H1 (cell line): Measurements from ENCODE around the gene SEH1L. TPM values are rescaled to one million over a fixed set of nuclear protein-coding genes. Genes with fewer than 3 reads are reported as not detected.

Experiments
- CTCF ChIA-PET: fragments of 300-600 bp; sonication (Branson Sonifier 250); formaldehyde crosslinking; loops from one replicate; lab custom pipeline; 2021; ENCODE audit not compliant: partially characterized antibody; lab: Charles Lee
- POLR2A ChIA-PET: fragments of 300-600 bp; sonication (Branson Sonifier 250); formaldehyde crosslinking; loops from one replicate; lab custom pipeline; 2021; ENCODE audit warnings: inconsistent platforms; ENCODE audit not compliant: partially characterized antibody; lab: Charles Lee
- DNase-seq, 2 experiments: peaks; one replicate each; pipeline versions ENCODE4 v3.0.0 to v3.0.0-alpha.2; 2010 to 2022; ENCODE audit warnings: low spot score in 2 of 2, low read depth in 1 of 2, mixed read lengths in 1 of 2
- FAIRE-seq: peaks from 2 replicates; lab custom pipeline; 2011; peaks lifted over from hg19 to GRCh38; lab: Jason Lieb, UNC
- H2AFZ ChIP-seq: 2 replicates; pipeline ENCODE4 v1.8.1; 2012; ENCODE audit warnings: low read length, inconsistent platforms
- H2AK5ac ChIP-seq: 2 replicates; pipeline ENCODE4 v1.6.1; 2013; ENCODE audit warnings: low read depth, low read length
- H2BK120ac ChIP-seq: replicated peaks from 2 replicates; pipeline ENCODE3; 2013; ENCODE audit warnings: low read depth, low read length, inconsistent platforms
- H2BK12ac ChIP-seq: 2 replicates; pipeline ENCODE4 v1.6.1; 2013; ENCODE audit warnings: low read depth, low read length
- H2BK15ac ChIP-seq: 2 replicates; pipeline ENCODE4 v1.6.1; 2013; ENCODE audit warnings: low read length
- H2BK20ac ChIP-seq: 2 replicates; pipeline ENCODE4 v1.6.1; 2013; ENCODE audit warnings: low read length
- H2BK5ac ChIP-seq: 2 replicates; pipeline ENCODE4 v1.6.1; 2013; ENCODE audit warnings: low read depth, low read length
- H3K14ac ChIP-seq: 2 replicates; pipeline ENCODE4 v1.6.1; 2013; ENCODE audit warnings: inconsistent platforms; ENCODE audit not compliant: insufficient read length
- H3K18ac ChIP-seq: 2 replicates; pipeline ENCODE4 v1.6.1; 2013; ENCODE audit warnings: low read length; ENCODE audit errors: extremely low read depth
- H3K23ac ChIP-seq: 2 replicates; pipeline ENCODE4 v1.6.1; 2013; ENCODE audit warnings: inconsistent platforms; ENCODE audit not compliant: insufficient read length
- H3K23me2 ChIP-seq: 2 replicates; pipeline ENCODE4 v1.6.1; 2013; ENCODE audit warnings: low read depth, low read length
- H3K27ac ChIP-seq: 2 replicates; pipeline ENCODE4 v1.6.1; 2011; ENCODE audit warnings: low read depth, low read length, inconsistent platforms
- H3K27me3 ChIP-seq, 4 experiments: replicated peaks in 1 of 4; 1 replicate in 1 of 4; 2 replicates in 3 of 4; pipeline versions ENCODE4 v1.6.1 to v1.8.1; 2011 to 2013; ENCODE audit warnings: low read length in 3 of 4, mild to moderate bottlenecking in 3 of 4, inconsistent platforms in 2 of 4, mixed read lengths in 2 of 4, moderate library complexity in 1 of 4; ENCODE audit not compliant: control insufficient read depth in 3 of 4, insufficient read depth in 3 of 4; ENCODE audit errors: extremely low read depth in 1 of 4
- H3K36me3 ChIP-seq, 4 experiments: 2 replicates each; pipeline versions ENCODE4 v1.6.1 to v1.8.1; 2011 to 2013; ENCODE audit warnings: mild to moderate bottlenecking in 4 of 4, low read length in 3 of 4, moderate library complexity in 2 of 4, control low read depth in 1 of 4, inconsistent platforms in 1 of 4; ENCODE audit not compliant: insufficient read depth in 4 of 4, control insufficient read depth in 2 of 4
- H3K4ac ChIP-seq: replicated peaks from 2 replicates; pipeline ENCODE3; 2013; ENCODE audit warnings: low read length, low read depth, mixed read lengths, inconsistent platforms; ENCODE audit not compliant: insufficient read length
- H3K4me1 ChIP-seq, 4 experiments: replicated peaks in 1 of 4; 1 replicate in 1 of 4; 2 replicates in 3 of 4; pipeline versions ENCODE4 v1.6.1 to v1.8.1; 2011 to 2013; ENCODE audit warnings: low read length in 3 of 4, inconsistent platforms in 2 of 4, mixed read lengths in 1 of 4; ENCODE audit not compliant: insufficient read depth in 4 of 4, control insufficient read depth in 3 of 4
- H3K4me2 ChIP-seq, 2 experiments: 2 replicates each; pipeline versions ENCODE4 v1.6.1 to v1.8.1; 2011 to 2013; ENCODE audit warnings: low read depth in 2 of 2, low read length in 2 of 2, control low read depth in 1 of 2, inconsistent platforms in 1 of 2, mild to moderate bottlenecking in 1 of 2; ENCODE audit not compliant: insufficient read depth in 1 of 2
- H3K4me3 ChIP-seq, 4 experiments: fragments of 200-600, 300-600 bp in 1 of 4; sonication (generic), shearing (Covaris generic), sonication (Bioruptor Twin) in 1 of 4; 2 replicates each; pipeline versions ENCODE4 v1.5.1 to v1.8.1; 2011 to 2016; ENCODE audit warnings: low read length in 4 of 4, low read depth in 3 of 4, control low read depth in 2 of 4, inconsistent platforms in 2 of 4, mild to moderate bottlenecking in 2 of 4, mixed read lengths in 1 of 4, moderate library complexity in 1 of 4; ENCODE audit not compliant: insufficient read depth in 2 of 4; ENCODE audit errors: extremely low read depth in 1 of 4
- H3K56ac ChIP-seq: replicated peaks from 2 replicates; pipeline ENCODE3; 2013; ENCODE audit warnings: low read depth, mild to moderate bottlenecking, mixed read lengths, low read length, inconsistent platforms; ENCODE audit not compliant: insufficient read length
- H3K79me1 ChIP-seq: 2 replicates; pipeline ENCODE4 v1.6.1; 2013; ENCODE audit warnings: low read depth, low read length, control low read depth
- H3K79me2 ChIP-seq, 2 experiments: 2 replicates each; pipeline versions ENCODE4 v1.6.1 to v1.8.1; 2012 to 2013; ENCODE audit warnings: low read length in 2 of 2, mild to moderate bottlenecking in 2 of 2, inconsistent platforms in 1 of 2; ENCODE audit not compliant: insufficient read depth in 2 of 2, control insufficient read depth in 1 of 2
- H3K9ac ChIP-seq, 4 experiments: replicated peaks in 1 of 4; 1 replicate in 1 of 4; 2 replicates in 3 of 4; pipeline versions ENCODE4 v1.6.1 to v1.8.1; 2011 to 2013; ENCODE audit warnings: low read depth in 3 of 4, low read length in 3 of 4, control low read depth in 2 of 4, mild to moderate bottlenecking in 2 of 4, moderate library complexity in 2 of 4, inconsistent platforms in 1 of 4; ENCODE audit errors: extremely low read depth in 1 of 4
- H3K9me3 ChIP-seq, 2 experiments: 2 replicates each; pipeline versions ENCODE4 v1.6.1 to v1.8.1; 2012 to 2013; ENCODE audit warnings: mild to moderate bottlenecking in 2 of 2, moderate library complexity in 2 of 2, control low read depth in 1 of 2, inconsistent platforms in 1 of 2, low read depth in 1 of 2, low read length in 1 of 2, mixed read lengths in 1 of 2; ENCODE audit not compliant: insufficient read depth in 2 of 2
- H4K20me1 ChIP-seq, 2 experiments: replicated peaks in 1 of 2; 2 replicates each; pipeline versions ENCODE3 to v1.8.1; 2011 to 2013; ENCODE audit warnings: inconsistent platforms in 2 of 2, low read length in 2 of 2, mild to moderate bottlenecking in 1 of 2; ENCODE audit not compliant: insufficient read depth in 2 of 2, control insufficient read depth in 1 of 2
- H4K5ac ChIP-seq: 2 replicates; pipeline ENCODE4 v1.6.1; 2013; ENCODE audit warnings: low read length, low read depth, mixed read lengths, inconsistent platforms; ENCODE audit not compliant: insufficient read length
- H4K8ac ChIP-seq: 2 replicates; pipeline ENCODE4 v1.8.0; 2013; ENCODE audit warnings: mild to moderate bottlenecking, moderate library complexity, low read length, inconsistent platforms; ENCODE audit not compliant: insufficient read depth; ENCODE audit errors: extremely low read depth
- H4K91ac ChIP-seq: replicated peaks from 2 replicates; pipeline ENCODE3; 2013; ENCODE audit warnings: low read length, mixed read lengths, inconsistent platforms; ENCODE audit not compliant: insufficient read length
- KDM1A ChIP-seq: fragments of 200-600, 300-600 bp; sonication (generic); IDR thresholded peaks from 2 replicates; pipeline ENCODE4 v1.7.1; 2016; ENCODE audit warnings: mild to moderate bottlenecking, low read length, borderline replicate concordance
- ZNF274 ChIP-seq: IDR thresholded peaks from 2 replicates; pipeline ENCODE4 v1.7.0; 2012; ENCODE audit warnings: low read length, borderline replicate concordance; ENCODE audit errors: extremely low read depth
- WGBS, 2 experiments: shearing (Covaris generic) in 1 of 2; methylation state at CpG; one replicate each; pipeline versions ENCODE4 v1.1.6 to v1.1.7; 2013 to 2015; ENCODE audit warnings: low lambda C conversion rate in 2 of 2, mixed read lengths in 2 of 2, inconsistent platforms in 1 of 2, low coverage in 1 of 2, missing lambda C conversion rate in 1 of 2; ENCODE audit not compliant: insufficient replicate concordance in 2 of 2, insufficient coverage in 1 of 2, insufficient read length in 1 of 2; ENCODE audit errors: extremely low coverage in 1 of 2, missing lambda C conversion rate in 1 of 2; 5-methylcytosine and 5-hydroxymethylcytosine counted together
- polyA plus RNA-seq, 7 experiments: library from polyadenylated mRNA; depleted of rRNA in 3 of 7; stranded (reverse) in 5 of 7; unstranded in 2 of 7; fragments of >200 nt in 5 of 7; fragments of 200-250 nt in 2 of 7; gene quantifications; 1 replicate in 5 of 7; 2 replicates in 1 of 7; 4 replicates in 1 of 7; pipeline versions ENCODE4 v1.2.1 to v1.2.3, GENCODE V29; 2011 to 2013; ENCODE audit warnings: missing spikeins in 2 of 7, mixed read lengths in 2 of 7
- total RNA-seq: library from RNA; stranded (reverse); fragmentation: NEBNext Ultra II Directional; extraction: Animal tissue kit (Norgen Biotek cat#: 25700); gene quantifications from 2 replicates; pipeline ENCODE4 v1.2.1, GENCODE V29; 2021

SEH1L gene
- total and polyA plus RNA-seq, 2 of the 8 experiments (the other 6 are each of a cell fraction or from before 2014, with no cell fraction given) = 41.7 to 96.7 TPM

DNA sequence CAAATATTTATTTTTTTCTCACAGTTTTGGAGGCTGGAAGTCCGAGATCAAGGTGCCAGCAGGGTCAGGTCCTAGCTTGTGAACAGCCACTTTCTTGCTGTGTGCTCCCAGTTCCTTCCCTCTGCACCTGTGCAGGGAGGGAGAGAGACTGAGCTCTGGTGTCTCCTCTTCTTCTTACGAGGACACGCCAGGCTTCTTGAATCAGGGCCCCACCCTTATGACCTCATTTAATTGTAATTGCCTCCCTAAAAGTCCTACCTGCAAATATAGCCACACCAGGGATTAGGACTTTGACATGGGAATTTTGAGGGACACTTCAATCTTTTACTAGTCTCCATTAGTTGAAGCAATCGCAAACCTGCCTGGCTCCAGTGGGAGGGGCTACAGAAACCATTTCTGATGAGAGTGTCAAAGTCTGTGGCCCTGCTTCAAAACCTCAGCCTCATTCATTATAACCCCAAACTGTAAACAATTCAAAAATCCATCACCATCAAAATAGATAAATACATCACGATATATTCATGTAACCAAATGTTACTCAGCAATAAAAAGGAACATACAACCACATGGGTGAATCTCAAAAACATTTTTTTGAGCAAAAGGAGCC is 18.2 kb upstream of the SEH1L start:
- TF ChIP-seq ZNF274 (no peak), KDM1A (no peak)
- TF ChIP-seq, all 59 proteins: peak for 0
- Histone ChIP-seq H3K23me2 (no peaks in the 10 kb centered on the region), H2BK20ac (no peak overlapping the region), H3K4me3 (no peak overlapping the region), H4K20me1 (no peaks in the 10 kb centered on the region), H2BK120ac (no peak overlapping the region), H2AK5ac (no peak overlapping the region), H4K8ac (no peak overlapping the region), H2BK12ac (no peak overlapping the region), H3K79me2 (no peaks in the 10 kb centered on the region), H3K18ac (no peak overlapping the region), H3K4me1 (peaks cover 0 to 5% (median 3%) of the 10 kb centered on the region in 4 experiments; a peak in 1 of 7 replicates), H3K27me3 (no peaks in the 10 kb centered on the region), H4K5ac (no peak overlapping the region), H3K56ac (no peak overlapping the region), H4K91ac (no peak overlapping the region), H2AFZ (no peak overlapping the region), H3K4ac (no peak overlapping the region), H3K27ac (no peak overlapping the region), H3K36me3 (no peaks in the 10 kb centered on the region), H3K9me3 (no peaks in the 10 kb centered on the region), H3K9ac (no peak overlapping the region), H3K14ac (no peak overlapping the region), H3K23ac (no peak overlapping the region), H2BK5ac (no peak overlapping the region), H2BK15ac (no peak overlapping the region), H3K79me1 (no peaks in the 10 kb centered on the region), H3K4me2 (no peak overlapping the region)
- 84% methylated on average over 5 of the region's 5 CpGs; no CpG with 5 or more reads in 1 of the 2 experiments for WGBS, 2 experiments
- no peak for FAIRE-seq
- ChIA-PET POLR2A (interaction anchor here (0.6 kb wide), 1 partner anchor 235 kb away, joined by 3 read pairs; no protein-coding TSS in a partner anchor), CTCF (interaction anchor here (0.8 to 1.1 kb wide), 2 partner anchors 37 to 43 kb away, joined by 3 to 4 read pairs; no protein-coding TSS in a partner anchor)
- no peak for DNase-seq
